ENCODE measurements around the gene CTU1. TPM values are rescaled to one million over a fixed set of nuclear protein-coding genes. Genes with fewer than 3 reads are reported as not detected.

CTU1 gene
- total and polyA plus RNA-seq, 8 donors: 1.6 to 9.9 (median 2.6) TPM

- no peak overlapping the region for H3K27ac ChIP-seq
- DNase-seq: no peak
- no peaks in the 10 kb centered on the region for H3K9me3 ChIP-seq
- peaks cover 7 to 33% of the 10 kb centered on the region in 2 donors for H3K4me1 ChIP-seq
- peaks cover 0 to 63% of the 10 kb centered on the region in 2 donors for H3K36me3 ChIP-seq
- no peak for ATAC-seq
- no peak overlapping the region for H3K4me3 ChIP-seq
- no peak for TF ChIP-seq CTCF (IDR thresholded peaks at IDR 0.05)
- no peaks in the 10 kb centered on the region for H3K27me3 ChIP-seq
- intact Hi-C loops (cut with DNase I): no loop called here
Measured at GRCh38 chr19:51102991-51103390, 5.2 kb downstream of the CTU1 start.

DNA sequence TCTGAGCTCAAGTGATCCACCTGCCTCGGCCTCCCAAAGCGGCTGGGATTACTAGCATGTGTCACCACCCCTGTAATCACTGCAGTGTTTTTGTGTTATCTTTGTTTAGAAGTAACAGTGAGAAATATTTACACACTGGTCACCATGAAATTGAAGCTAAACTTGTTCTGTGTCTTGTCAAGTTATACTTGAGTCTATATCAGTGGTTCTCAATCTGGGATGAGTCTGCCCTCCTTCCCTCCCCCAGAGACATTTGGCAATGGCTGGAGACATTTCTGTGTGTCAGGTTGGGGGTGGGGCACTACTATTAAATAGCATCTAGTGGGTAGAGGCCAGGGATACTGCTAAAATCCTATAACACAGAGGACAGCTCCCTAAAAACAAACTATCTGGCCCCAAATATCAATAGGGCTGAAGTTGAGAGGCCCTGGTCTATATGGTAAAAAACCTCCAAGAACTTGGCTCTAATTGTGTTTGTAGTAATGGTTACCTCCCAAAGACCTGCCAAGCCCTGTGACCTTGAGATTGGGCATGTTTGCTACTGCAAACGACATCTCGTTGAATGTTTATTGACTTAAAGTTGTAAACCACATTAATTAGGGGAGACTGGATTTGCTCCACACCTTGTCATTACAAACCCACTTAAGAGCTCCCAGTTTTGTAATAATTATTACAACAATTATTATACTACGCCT lies 6.9 kb downstream of the CTU1 start:
- Histone ChIP-seq H3K27ac (no peak overlapping the region), H3K27me3 (no peaks in the 10 kb centered on the region), H3K4me3 (no peak overlapping the region), H3K4me1 (peaks cover 0 to 25% of the 10 kb centered on the region in 2 donors), H3K36me3 (peaks cover 0 to 66% of the 10 kb centered on the region in 2 donors), H3K9me3 (no peaks in the 10 kb centered on the region)
- intact Hi-C loops (cut with DNase I): no loop called here
- TF ChIP-seq CTCF (IDR thresholded peaks at IDR 0.05): no peak
- DNase-seq (no peak), ATAC-seq (no peak)

DNA sequence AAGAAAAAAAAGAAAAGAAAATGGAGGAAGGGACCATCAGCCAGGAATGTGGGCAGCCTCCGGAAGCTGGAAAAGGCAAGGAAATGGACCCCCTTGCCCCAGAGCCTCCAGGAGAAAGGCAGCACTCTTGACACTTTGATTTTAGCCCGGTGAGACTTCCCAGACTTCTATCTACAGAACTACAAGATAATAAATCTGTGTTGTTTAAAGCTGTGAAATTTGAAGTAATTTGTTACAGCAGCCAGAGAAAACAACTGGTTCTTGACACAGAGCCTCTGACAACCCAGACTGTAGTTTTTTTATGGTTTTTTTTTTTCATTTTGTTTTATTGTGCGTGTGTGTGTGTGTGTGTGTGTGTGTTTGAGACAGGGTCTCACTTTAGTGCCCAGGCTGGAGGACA lies 7.6 kb downstream of the CTU1 start:
- H3K9me3 ChIP-seq: no peaks in the 10 kb centered on the region
- peaks cover 0 to 66% of the 10 kb centered on the region in 2 donors for H3K36me3 ChIP-seq
- no peak for ATAC-seq
- no peak for DNase-seq
- H3K4me1 ChIP-seq: peaks cover 0 to 24% of the 10 kb centered on the region in 2 donors
- no peak overlapping the region for H3K27ac ChIP-seq
- no peak for TF ChIP-seq CTCF (IDR thresholded peaks at IDR 0.05)
- H3K4me3 ChIP-seq: no peak overlapping the region
- intact Hi-C loops (cut with DNase I): no loop called here
- H3K27me3 ChIP-seq: no peaks in the 10 kb centered on the region

- Histone ChIP-seq H3K36me3 (peaks cover 0 to 56% of the 10 kb centered on the region in 2 donors), H3K27ac (no peak overlapping the region), H3K27me3 (no peaks in the 10 kb centered on the region), H3K9me3 (no peaks in the 10 kb centered on the region), H3K4me1 (peaks cover 0 to 23% of the 10 kb centered on the region in 2 donors), H3K4me3 (no peak overlapping the region)
- no peak for ATAC-seq
- TF ChIP-seq CTCF (IDR thresholded peaks at IDR 0.05): no peak
- intact Hi-C loops (cut with DNase I): no loop called here
- DNase-seq: no peak
Measured at GRCh38 chr19:51099047-51099382, 9.2 kb downstream of the CTU1 start.

DNA sequence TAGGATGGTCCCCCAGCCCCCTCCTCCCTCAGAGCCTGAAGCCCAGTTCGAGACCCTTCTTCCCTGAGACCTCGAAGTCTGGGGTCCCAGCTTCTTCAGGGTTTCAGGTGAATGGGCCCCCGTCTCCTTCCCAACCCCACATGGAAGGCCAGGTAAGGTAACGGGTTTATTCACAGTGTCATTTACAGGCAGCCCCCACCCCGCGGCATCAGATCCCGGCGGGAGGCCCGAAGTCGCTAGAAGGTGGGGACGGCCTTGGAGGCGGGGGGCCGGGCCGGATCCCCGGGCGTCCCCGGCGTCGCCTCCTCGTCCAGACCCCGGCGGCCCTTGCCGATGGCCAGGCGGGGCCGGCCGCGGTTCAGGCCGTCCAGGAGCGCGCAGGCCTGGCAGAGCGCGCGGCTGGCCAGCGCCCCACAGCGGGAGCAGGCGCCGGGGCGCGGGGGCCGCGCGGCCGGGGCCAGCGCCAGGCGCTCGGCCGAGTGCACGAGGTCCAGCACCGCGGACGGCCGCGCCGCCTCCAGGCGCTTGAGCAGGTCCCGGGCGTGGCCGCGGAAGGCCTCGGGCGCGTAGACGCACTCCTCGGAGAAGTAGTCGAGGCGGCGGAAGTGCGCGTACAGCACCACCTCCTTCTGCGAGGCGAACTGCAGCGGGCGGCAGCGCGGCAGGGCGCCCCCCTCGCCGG lies 9.7 kb downstream of the CTU1 start:
- H3K9me3 ChIP-seq: no peaks in the 10 kb centered on the region

More for the DNA sequence above, 9.7 kb downstream of the CTU1 start:
- no peak for TF ChIP-seq CTCF (IDR thresholded peaks at IDR 0.05)
- ATAC-seq: peak; percentile 78
- H3K27ac ChIP-seq: no peak overlapping the region
- intact Hi-C loops (cut with DNase I): no loop called here
- peaks cover 0 to 51% of the 10 kb centered on the region in 2 donors for H3K36me3 ChIP-seq
- no peaks in the 10 kb centered on the region for H3K27me3 ChIP-seq
- peak in 3 of 4 donors; percentile 54 to 90 (median 62) for DNase-seq
- no peak overlapping the region for H3K4me3 ChIP-seq
- peaks cover 0 to 23% of the 10 kb centered on the region in 2 donors for H3K4me1 ChIP-seq

Measured in left lung (tissue), 10 donors.